GM12892 (cell line): ENCODE data around the gene ADRA2A. TPM values are rescaled to one million over a fixed set of nuclear protein-coding genes. Genes with fewer than 3 reads are reported as not detected.

ENCODE experiments used
- DNase-seq: peaks from one replicate; pipeline ENCODE4 v3.0.0; 2011; ENCODE audit not compliant: insufficient read length
- FAIRE-seq: peaks from 2 replicates; lab custom pipeline; 2011; peaks lifted over from hg19 to GRCh38; lab: Jason Lieb, UNC
- POLR2A ChIP-seq: IDR thresholded peaks from 2 replicates; pipeline ENCODE4 v1.6.1; 2011; ENCODE audit warnings: low read depth, low read length, control low read depth
- POLR2AphosphoS5 ChIP-seq: IDR thresholded peaks from 2 replicates; pipeline ENCODE4 v1.6.1; 2011; ENCODE audit warnings: low read depth, low read length, control low read depth
- TAF1 ChIP-seq: IDR thresholded peaks from 2 replicates; pipeline ENCODE4 v1.6.1; 2011; ENCODE audit warnings: low read depth, mild to moderate bottlenecking, control low read depth, low read length, borderline replicate concordance
- polyA plus RNA-seq: library from polyadenylated mRNA; unstranded; fragments of >200 nt; gene quantifications from one replicate; pipeline ENCODE4 v1.2.1, GENCODE V29; 2012; ENCODE audit warnings: missing spikeins, inconsistent platforms; ENCODE audit not compliant: missing spikeins

The ADRA2A gene
- not detected for polyA plus RNA-seq

GRCh38 chr10:111076682-111077478 lies at the start of gene ADRA2A:
ADRA2A (plus strand) TSS chr10:111077029; CDS start chr10:111077997, 968 bp downstream.
- DNase-seq (no peak), FAIRE-seq (no peak)
- no peak for TF ChIP-seq POLR2AphosphoS5
- TF ChIP-seq TAF1 = no peak

DNA sequence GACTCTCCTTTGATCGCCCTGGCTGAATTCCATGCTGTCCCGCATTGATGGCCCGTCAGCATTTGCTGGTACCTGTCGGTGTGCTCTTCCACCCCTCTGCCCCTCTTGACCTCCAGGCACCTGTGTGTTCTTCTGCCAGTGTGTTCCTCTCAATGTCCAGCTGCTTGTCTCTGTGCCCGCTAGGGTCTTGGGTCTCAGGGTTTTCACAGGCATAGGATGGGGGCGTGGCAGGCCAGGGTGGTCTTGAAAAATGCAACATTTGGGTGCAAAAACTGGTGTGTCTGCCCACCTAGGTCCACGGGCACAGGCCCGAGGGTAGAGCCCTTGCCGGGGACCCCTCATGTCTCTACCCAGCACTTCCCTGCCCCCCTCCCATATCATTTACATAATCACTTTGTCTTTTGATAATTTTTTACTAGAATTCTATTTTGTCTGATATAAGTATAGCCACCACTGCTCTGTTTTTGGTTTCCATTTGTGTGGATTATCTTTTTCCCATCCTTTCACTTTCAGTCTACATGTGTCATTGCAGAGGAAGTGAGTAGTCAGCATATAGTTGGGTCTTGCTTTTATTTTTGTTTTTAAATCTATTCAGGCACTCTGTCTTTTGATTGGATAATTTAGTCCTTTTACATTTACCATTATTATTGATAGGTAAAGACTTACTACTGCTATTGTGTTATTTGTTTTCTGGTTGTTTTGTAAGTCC lies 46.6 kb upstream of the ADRA2A start:
- TF ChIP-seq TAF1 = no peak
- TF ChIP-seq POLR2AphosphoS5 = no peak
- no peak for TF ChIP-seq POLR2A
- DNase-seq = no peak
- no peak for FAIRE-seq

DNA sequence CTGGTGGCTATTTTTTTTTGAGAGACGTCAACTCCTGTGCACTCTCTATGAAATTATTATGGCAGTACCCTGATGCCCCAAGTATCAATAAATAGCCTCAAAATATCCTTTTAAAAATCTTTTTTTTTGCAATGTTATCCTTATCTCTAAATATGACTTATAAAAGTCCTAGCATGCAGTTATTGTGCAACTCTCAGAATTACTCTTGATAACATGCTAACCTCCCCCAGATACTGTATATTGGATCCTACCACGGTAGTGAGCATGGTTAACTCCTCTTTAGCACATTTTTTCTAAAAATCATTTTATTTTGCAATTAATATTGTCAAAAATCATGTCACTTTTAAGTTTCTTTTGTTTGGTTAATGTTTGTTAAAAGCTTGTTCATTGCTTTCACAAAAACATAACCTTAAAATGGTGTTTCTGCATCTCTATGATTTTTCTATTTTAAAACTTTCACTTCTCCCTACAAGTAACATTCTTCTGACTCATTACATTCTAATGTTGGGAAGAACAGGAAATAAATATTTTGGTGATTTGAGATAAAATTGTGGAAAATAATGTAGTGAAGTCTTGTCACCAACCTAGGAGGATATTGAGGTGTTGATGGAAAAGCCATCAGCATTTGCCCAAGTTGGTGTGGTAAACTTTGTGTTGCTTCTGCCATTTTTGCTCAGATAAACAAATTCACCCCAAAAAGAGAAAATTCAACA lies 42.1 kb upstream of the ADRA2A start:
- no peak for FAIRE-seq
- no peak for DNase-seq
- no peak for TF ChIP-seq TAF1
- no peak for TF ChIP-seq POLR2A
- no peak for TF ChIP-seq POLR2AphosphoS5

GRCh38 chr10:111035542-111035941 lies 41.3 kb upstream of the ADRA2A start:
- no peak for FAIRE-seq
- no peak for DNase-seq
- no peak for TF ChIP-seq POLR2A
- no peak for TF ChIP-seq POLR2AphosphoS5
- no peak for TF ChIP-seq TAF1

GRCh38 chr10:111037858-111038257 lies 39.0 kb upstream of the ADRA2A start:
- TF ChIP-seq POLR2AphosphoS5 (no peak), TAF1 (no peak), POLR2A (no peak)
- DNase-seq (no peak), FAIRE-seq (no peak)

- DNase-seq = no peak
- TF ChIP-seq TAF1 (no peak), POLR2A (no peak), POLR2AphosphoS5 (no peak)
- FAIRE-seq = no peak
These were observed 37.3 kb upstream of the ADRA2A start for GRCh38 chr10:111039522-111039921.

- TF ChIP-seq POLR2A (no peak), POLR2AphosphoS5 (no peak), TAF1 (no peak)
- FAIRE-seq (no peak), DNase-seq (no peak)
These were observed 19.8 kb upstream of the ADRA2A start for GRCh38 chr10:111057006-111057405.

DNA sequence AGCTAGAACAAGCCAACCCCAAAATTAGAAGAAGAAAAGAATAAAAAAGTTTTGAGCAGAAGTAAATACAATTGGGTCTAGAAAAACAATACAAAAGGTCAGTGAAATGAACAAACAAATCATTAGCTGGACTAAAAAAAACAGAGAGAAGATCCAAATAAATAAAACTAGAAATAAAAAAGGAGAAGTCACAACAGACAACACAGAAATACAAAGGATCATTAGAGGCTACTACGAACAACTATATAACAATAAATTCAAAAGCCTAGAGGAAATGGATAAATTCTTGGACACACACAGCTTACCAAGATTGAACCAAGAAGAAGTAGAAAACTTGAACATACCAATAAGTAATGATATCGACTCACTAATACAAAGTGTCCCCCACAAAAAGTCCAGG lies 13.4 kb upstream of the ADRA2A start:
- FAIRE-seq = no peak
- TF ChIP-seq POLR2AphosphoS5 (no peak), TAF1 (no peak), POLR2A (no peak)
- no peak for DNase-seq

DNA sequence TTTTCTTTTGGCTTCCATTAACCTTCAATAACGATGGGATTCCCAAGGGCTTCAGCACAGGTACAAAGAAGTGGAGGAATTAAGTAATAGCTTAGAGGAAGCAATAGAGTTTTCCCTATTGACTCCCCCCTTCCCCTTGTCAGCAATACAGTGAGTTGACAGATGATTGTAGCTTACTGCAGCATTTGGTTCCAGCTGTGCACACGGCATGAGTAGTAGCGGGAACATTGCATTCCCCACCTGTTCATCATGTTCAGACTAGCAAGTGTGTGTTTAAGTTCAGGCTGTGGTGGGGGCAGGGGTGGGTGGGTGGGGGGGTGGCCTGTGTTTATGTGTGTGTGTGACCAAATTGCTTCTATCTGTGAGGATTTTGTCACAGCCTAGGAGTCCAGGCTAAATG lies 4.6 kb upstream of the ADRA2A start:
- FAIRE-seq = no peak
- no peak for TF ChIP-seq POLR2A
- no peak for DNase-seq

DNA sequence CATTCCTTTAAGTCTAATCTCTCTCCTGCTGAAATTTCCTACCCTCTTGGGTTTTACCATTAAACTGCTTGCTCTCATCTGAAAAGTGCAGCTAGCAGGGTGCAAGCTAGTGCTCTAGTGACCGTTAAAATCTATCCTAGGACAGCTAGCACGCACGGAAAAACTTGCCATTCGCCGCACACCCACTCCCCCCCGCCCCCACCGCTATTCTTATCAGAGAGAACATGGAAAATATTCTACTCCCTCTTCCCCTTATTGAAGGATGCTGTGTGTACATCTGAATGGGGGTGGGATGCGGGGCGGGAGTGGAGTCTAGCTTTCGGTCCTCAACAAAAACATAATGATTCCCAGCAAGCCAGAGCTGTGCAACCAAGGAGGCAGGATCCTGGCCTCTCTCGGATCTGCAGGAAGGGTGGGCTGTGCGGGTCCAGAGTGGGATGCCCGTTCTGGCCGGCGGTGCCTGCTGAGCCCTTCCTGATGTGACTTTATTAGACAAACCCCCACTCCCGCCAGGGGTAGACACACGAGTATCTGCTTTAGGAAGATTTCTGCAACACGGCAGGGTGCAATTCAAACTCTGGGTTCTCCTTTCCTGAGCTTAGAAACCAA lies 1.1 kb upstream of the ADRA2A start:
- DNase-seq (no peak), FAIRE-seq (no peak)
- TF ChIP-seq POLR2AphosphoS5 = no peak
- no peak for TF ChIP-seq POLR2A
- TF ChIP-seq TAF1 = no peak

DNA sequence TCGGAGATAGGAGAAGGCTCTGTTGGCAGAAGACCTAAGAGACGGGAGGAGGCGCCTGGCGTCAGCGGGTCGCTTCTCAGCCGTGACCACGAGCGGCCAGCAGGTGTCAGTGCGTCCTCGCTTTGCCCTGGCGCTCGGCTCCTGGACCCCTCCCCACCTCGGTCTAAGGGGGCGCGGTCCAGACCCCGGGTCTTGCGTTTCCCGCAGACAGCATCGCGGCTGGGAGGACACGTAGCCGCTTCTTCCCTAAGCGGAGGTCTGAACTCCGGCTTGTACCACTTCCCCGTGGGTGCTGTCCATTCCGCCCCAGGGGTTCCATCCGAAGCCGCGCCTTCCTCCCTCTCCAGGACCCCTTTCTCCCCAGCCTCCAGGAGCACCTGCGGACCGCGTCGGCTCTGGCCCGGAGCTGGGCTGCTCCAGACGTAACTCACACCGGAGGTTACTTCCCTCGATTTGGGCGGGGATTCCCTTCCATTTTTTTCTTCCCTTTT lies 593 bp upstream of the ADRA2A start:
- DNase-seq (peak; percentile 70), FAIRE-seq (peak; percentile 57)

More for the DNA sequence above, 593 bp upstream of the ADRA2A start:
- TF ChIP-seq POLR2A (no peak), TAF1 (no peak)
